ENCODE data around the gene CAPNS1. TPM values are rescaled to one million over a fixed set of nuclear protein-coding genes. Genes with fewer than 3 reads are reported as not detected.

The CAPNS1 gene
- total RNA-seq, 2 experiments from 2014 or later = 167 to 177 TPM

- intact Hi-C loops (cut with DNase I, micrococcal nuclease) = no loop called here
These were observed 21.1 kb downstream of the CAPNS1 start for GRCh38 chr19:36160821-36161596.

GRCh38 chr19:36163813-36164212 is 23.9 kb downstream of the CAPNS1 start:
- CTCF ChIA-PET = no interaction called here

More at GRCh38 chr19:36160821-36161596, 21.1 kb downstream of the CAPNS1 start:
- no peak for DNase-seq
- no peak overlapping the region for H3K4me3 ChIP-seq (ENCODE audit: low read length)
- Mint-ChIP-seq H3K36me3 (ENCODE audit: low read depth) (no peaks in the 10 kb centered on the region), H3K4me3 (no peak overlapping the region), H3K4me1 (ENCODE audit: low read depth) (no peaks in the 10 kb centered on the region), H3K27me3 (no peaks in the 10 kb centered on the region), H3K27ac (no peak overlapping the region), H3K9me3 (no peaks in the 10 kb centered on the region)
- no peaks in the 10 kb centered on the region for H3K9me3 ChIP-seq (ENCODE audit: control insufficient read depth in 1 of 2, insufficient read depth in 1 of 2, low read length in 2 of 2)
- H3K27me3 ChIP-seq (ENCODE audit: control insufficient read depth in 1 of 2, insufficient read depth in 2 of 2, low read length in 2 of 2) = no peaks in the 10 kb centered on the region
- no peak overlapping the region for H3K27ac ChIP-seq (ENCODE audit: low read depth in 1 of 2, low read length in 2 of 2)
- POLR2A ChIA-PET = no interaction called here
- no peak for TF ChIP-seq CTCF (IDR thresholded peaks at IDR 0.05)
- no peak for ATAC-seq (ENCODE audit: poor library complexity)
- CTCF ChIA-PET = no interaction called here
- no peaks in the 10 kb centered on the region for H3K36me3 ChIP-seq (ENCODE audit: insufficient read depth, low read length)
- H3K4me1 ChIP-seq (ENCODE audit: insufficient read depth, low read length) = no peaks in the 10 kb centered on the region

GRCh38 chr19:36169084-36169760 is 29.4 kb downstream of the CAPNS1 start:
- H3K36me3 ChIP-seq (ENCODE audit: insufficient read depth, low read length) = no peaks in the 10 kb centered on the region
- no peak overlapping the region for H3K4me3 Mint-ChIP-seq
- no peak for TF ChIP-seq CTCF (IDR thresholded peaks at IDR 0.05)
- POLR2A ChIA-PET = interaction anchor here (1.4 to 2.3 kb wide), 2 partner anchors 41 to 54 kb away, joined by 7 to 12 read pairs; partner anchors contain the start of genes POLR2I and TBCB
- H3K27ac ChIP-seq (ENCODE audit: low read depth in 1 of 2, low read length in 2 of 2) = no peak overlapping the region
- no peaks in the 10 kb centered on the region for H3K27me3 Mint-ChIP-seq
- peaks cover 4% of the 10 kb centered on the region for H3K4me1 Mint-ChIP-seq (ENCODE audit: low read depth)
- H3K9me3 ChIP-seq (ENCODE audit: control insufficient read depth in 1 of 2, insufficient read depth in 1 of 2, low read length in 2 of 2) = no peaks in the 10 kb centered on the region
- H3K9me3 Mint-ChIP-seq = no peaks in the 10 kb centered on the region
- H3K27ac Mint-ChIP-seq = no peak overlapping the region
- ATAC-seq (ENCODE audit: poor library complexity) (no peak), DNase-seq (no peak)
- no peaks in the 10 kb centered on the region for H3K36me3 Mint-ChIP-seq (ENCODE audit: low read depth)
- intact Hi-C loops (cut with DNase I, micrococcal nuclease) = no loop called here
- H3K4me3 ChIP-seq (ENCODE audit: low read length) = no peak overlapping the region
- no peaks in the 10 kb centered on the region for H3K27me3 ChIP-seq (ENCODE audit: control insufficient read depth in 1 of 2, insufficient read depth in 2 of 2, low read length in 2 of 2)
- CTCF ChIA-PET = interaction anchor here (2.0 kb wide), 1 partner anchor 41 kb away, joined by 19 read pairs; no protein-coding TSS in a partner anchor
- peaks cover 4% of the 10 kb centered on the region for H3K4me1 ChIP-seq (ENCODE audit: insufficient read depth, low read length)

More at GRCh38 chr19:36163813-36164212, 23.9 kb downstream of the CAPNS1 start:
- Mint-ChIP-seq H3K36me3 (ENCODE audit: low read depth) (no peaks in the 10 kb centered on the region), H3K9me3 (no peaks in the 10 kb centered on the region), H3K27me3 (no peaks in the 10 kb centered on the region), H3K4me1 (ENCODE audit: low read depth) (no peaks in the 10 kb centered on the region), H3K4me3 (no peak overlapping the region), H3K27ac (no peak overlapping the region)
- Histone ChIP-seq H3K4me3 (ENCODE audit: low read length) (no peak overlapping the region), H3K36me3 (ENCODE audit: insufficient read depth, low read length) (no peaks in the 10 kb centered on the region), H3K4me1 (ENCODE audit: insufficient read depth, low read length) (no peaks in the 10 kb centered on the region), H3K27ac (ENCODE audit: low read depth in 1 of 2, low read length in 2 of 2) (no peak overlapping the region), H3K27me3 (ENCODE audit: control insufficient read depth in 1 of 2, insufficient read depth in 2 of 2, low read length in 2 of 2) (no peaks in the 10 kb centered on the region), H3K9me3 (ENCODE audit: control insufficient read depth in 1 of 2, insufficient read depth in 1 of 2, low read length in 2 of 2) (no peaks in the 10 kb centered on the region)
- intact Hi-C loops (cut with DNase I, micrococcal nuclease) = no loop called here
- ATAC-seq (ENCODE audit: poor library complexity) = no peak
- no peak for TF ChIP-seq CTCF (IDR thresholded peaks at IDR 0.05)
- POLR2A ChIA-PET = no interaction called here
- no peak for DNase-seq

Measured in CD4-positive, alpha-beta T cell (primary cell).